ENCODE results near the gene FFAR2. TPM values are rescaled to one million over a fixed set of nuclear protein-coding genes. Genes with fewer than 3 reads are reported as not detected.

FFAR2 gene
- total and polyA plus RNA-seq, 9 of the 15 experiments (the other 6 are each of a cell fraction or from before 2014, with no cell fraction given): not detected

DNA sequence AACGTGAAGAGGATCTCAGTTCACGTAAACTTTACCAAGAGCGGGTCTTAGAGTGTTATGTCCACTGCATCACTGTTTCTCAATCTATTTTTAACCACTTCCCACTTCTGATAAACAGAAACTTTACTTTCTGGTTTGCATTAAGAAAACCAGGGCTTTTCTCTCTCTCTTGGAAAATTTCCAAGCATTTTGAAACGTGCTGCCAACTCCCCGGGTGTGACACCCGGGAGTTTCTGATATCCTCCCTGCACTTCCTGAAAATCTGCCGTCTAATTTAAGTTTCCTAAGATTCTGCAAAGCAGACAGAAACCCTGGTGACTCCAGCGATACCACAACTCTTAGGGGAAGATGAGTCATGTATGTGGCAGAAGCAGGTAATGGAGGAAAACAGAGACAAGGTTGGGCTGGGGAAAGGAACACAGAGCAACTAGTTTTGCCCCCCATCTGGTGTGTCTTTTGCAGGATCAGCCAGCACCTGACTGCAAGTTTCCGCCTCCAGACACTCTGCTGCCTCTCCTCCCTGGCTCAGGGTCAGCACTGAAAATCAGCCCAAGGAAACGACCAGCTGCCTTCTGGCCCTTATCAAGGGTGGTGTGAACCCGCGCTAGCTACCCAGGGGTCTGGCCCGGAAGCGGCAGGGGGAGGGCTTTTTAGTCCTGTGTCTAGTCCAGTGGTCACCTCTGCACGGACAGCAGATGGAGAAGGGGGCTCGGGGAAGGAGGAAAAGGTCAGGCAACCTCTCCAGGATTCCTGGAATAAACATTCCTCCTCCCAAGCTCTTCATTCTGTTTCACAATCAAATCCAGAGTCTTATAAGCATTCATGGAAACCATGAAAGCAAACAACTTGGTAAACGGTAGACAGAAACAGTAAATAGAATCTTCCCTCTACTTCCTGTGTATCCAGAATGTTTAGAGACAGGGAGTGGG lies 11.3 kb upstream of the FFAR2 start (continued):
- TF ChIP-seq, protein P1, sequence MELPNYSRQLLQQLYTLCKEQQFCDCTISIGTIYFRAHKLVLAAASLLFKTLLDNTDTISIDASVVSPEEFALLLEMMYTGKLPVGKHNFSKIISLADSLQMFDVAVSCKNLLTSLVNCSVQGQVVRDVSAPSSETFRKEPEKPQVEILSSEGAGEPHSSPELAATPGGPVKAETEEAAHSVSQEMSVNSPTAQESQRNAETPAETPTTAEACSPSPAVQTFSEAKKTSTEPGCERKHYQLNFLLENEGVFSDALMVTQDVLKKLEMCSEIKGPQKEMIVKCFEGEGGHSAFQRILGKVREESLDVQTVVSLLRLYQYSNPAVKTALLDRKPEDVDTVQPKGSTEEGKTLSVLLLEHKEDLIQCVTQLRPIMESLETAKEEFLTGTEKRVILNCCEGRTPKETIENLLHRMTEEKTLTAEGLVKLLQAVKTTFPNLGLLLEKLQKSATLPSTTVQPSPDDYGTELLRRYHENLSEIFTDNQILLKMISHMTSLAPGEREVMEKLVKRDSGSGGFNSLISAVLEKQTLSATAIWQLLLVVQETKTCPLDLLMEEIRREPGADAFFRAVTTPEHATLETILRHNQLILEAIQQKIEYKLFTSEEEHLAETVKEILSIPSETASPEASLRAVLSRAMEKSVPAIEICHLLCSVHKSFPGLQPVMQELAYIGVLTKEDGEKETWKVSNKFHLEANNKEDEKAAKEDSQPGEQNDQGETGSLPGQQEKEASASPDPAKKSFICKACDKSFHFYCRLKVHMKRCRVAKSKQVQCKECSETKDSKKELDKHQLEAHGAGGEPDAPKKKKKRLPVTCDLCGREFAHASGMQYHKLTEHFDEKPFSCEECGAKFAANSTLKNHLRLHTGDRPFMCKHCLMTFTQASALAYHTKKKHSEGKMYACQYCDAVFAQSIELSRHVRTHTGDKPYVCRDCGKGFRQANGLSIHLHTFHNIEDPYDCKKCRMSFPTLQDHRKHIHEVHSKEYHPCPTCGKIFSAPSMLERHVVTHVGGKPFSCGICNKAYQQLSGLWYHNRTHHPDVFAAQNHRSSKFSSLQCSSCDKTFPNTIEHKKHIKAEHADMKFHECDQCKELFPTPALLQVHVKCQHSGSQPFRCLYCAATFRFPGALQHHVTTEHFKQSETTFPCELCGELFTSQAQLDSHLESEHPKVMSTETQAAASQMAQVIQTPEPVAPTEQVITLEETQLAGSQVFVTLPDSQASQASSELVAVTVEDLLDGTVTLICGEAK (IDR thresholded peaks at IDR 0.05): peak; percentile 18; the same call in 1 of the 2 replicates
- TF ChIP-seq, protein P1 (CRISPR knock-in tag; IDR thresholded peaks at IDR 0.05): no peak
- TF ChIP-seq EP300 (IDR thresholded peaks at IDR 0.05; ENCODE audit: low read length) (peak; percentile 45), ZFP36 (IDR thresholded peaks at IDR 0.05; ENCODE audit: low read depth, low read length, partially characterized antibody) (peak; percentile 22), NR2F6 (CRISPR knock-in tag; IDR thresholded peaks at IDR 0.05) (no peak), SMARCA4 (IDR thresholded peaks at IDR 0.05) (peak; percentile 38; the same call in 1 of the 2 replicates), SP2 (IDR thresholded peaks at IDR 0.05; ENCODE audit: extremely low read depth, low read depth, low read length, poor library complexity, severe bottlenecking) (no peak), E2F3 (CRISPR knock-in tag; IDR thresholded peaks at IDR 0.05) (no peak), TCF3 (CRISPR knock-in tag; IDR thresholded peaks at IDR 0.05) (peak; percentile 27; the same call in 1 of the 2 replicates), PTTG1 (tag; IDR thresholded peaks at IDR 0.05; ENCODE audit: low read depth) (no peak), JUNB (CRISPR knock-in tag; conservative IDR thresholded peaks at IDR 0.05) (no peak), TBL1XR1 (IDR thresholded peaks at IDR 0.05; ENCODE audit: low read length in 2 of 2) (peak in 1 of 2 experiments; percentile 10; a peak in 1 of 4 replicates), CREB1 (IDR thresholded peaks at IDR 0.05) (no peak), CREB1 (CRISPR knock-in tag; IDR thresholded peaks at IDR 0.05) (no peak)
- TF ChIP-seq, protein P2, sequence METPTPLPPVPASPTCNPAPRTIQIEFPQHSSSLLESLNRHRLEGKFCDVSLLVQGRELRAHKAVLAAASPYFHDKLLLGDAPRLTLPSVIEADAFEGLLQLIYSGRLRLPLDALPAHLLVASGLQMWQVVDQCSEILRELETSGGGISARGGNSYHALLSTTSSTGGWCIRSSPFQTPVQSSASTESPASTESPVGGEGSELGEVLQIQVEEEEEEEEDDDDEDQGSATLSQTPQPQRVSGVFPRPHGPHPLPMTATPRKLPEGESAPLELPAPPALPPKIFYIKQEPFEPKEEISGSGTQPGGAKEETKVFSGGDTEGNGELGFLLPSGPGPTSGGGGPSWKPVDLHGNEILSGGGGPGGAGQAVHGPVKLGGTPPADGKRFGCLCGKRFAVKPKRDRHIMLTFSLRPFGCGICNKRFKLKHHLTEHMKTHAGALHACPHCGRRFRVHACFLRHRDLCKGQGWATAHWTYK (CRISPR knock-in tag; IDR thresholded peaks at IDR 0.05): no peak
- TF ChIP-seq, protein P3, sequence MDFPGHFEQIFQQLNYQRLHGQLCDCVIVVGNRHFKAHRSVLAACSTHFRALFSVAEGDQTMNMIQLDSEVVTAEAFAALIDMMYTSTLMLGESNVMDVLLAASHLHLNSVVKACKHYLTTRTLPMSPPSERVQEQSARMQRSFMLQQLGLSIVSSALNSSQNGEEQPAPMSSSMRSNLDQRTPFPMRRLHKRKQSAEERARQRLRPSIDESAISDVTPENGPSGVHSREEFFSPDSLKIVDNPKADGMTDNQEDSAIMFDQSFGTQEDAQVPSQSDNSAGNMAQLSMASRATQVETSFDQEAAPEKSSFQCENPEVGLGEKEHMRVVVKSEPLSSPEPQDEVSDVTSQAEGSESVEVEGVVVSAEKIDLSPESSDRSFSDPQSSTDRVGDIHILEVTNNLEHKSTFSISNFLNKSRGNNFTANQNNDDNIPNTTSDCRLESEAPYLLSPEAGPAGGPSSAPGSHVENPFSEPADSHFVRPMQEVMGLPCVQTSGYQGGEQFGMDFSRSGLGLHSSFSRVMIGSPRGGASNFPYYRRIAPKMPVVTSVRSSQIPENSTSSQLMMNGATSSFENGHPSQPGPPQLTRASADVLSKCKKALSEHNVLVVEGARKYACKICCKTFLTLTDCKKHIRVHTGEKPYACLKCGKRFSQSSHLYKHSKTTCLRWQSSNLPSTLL (IDR thresholded peaks at IDR 0.05): no peak
